Measurements from ENCODE around the gene GSTA3.
"Not testable (repeated sequence)": the region's sequence is repeated elsewhere in the genome, so short reads cannot be mapped to it uniquely, and the experiment has no call there.

Gene GSTA3

GRCh38 chr6:52925919-52926792 lies 16.7 kb upstream of the GSTA3 start:
- no peak overlapping the region for H3K4me3 ChIP-seq (ENCODE audit: low read depth, low read length)
- H3K9me3 ChIP-seq: no peaks in the 10 kb centered on the region
- no peaks in the 10 kb centered on the region for H3K27me3 ChIP-seq
- H3K36me3 ChIP-seq: no peaks in the 10 kb centered on the region
- no peak for DNase-seq
- peaks cover 21% of the 10 kb centered on the region for H3K4me1 ChIP-seq
- TF ChIP-seq CTCF (IDR thresholded peaks at IDR 0.05; ENCODE audit: low read depth, low read length): no peak

GRCh38 chr6:52925042-52925441 lies 15.5 kb upstream of the GSTA3 start:
- H3K27me3 ChIP-seq: no peaks in the 10 kb centered on the region
- H3K36me3 ChIP-seq: no peaks in the 10 kb centered on the region
- no peak for DNase-seq
- no peaks in the 10 kb centered on the region for H3K9me3 ChIP-seq
- no peak overlapping the region for H3K4me3 ChIP-seq (ENCODE audit: low read depth, low read length)
- TF ChIP-seq CTCF (IDR thresholded peaks at IDR 0.05; ENCODE audit: low read depth, low read length): no peak
- H3K4me1 ChIP-seq: peaks cover 18% of the 10 kb centered on the region

- H3K4me1 ChIP-seq; DNase-seq; H3K27me3 ChIP-seq; H3K9me3 ChIP-seq; H3K36me3 ChIP-seq; H3K4me3 ChIP-seq (ENCODE audit: low read depth, low read length): not testable (repeated sequence)
These were observed 14.2 kb upstream of the GSTA3 start for GRCh38 chr6:52923689-52924088.

- Histone ChIP-seq H3K4me3 (ENCODE audit: low read depth, low read length) (no peak overlapping the region), H3K36me3 (no peaks in the 10 kb centered on the region), H3K9me3 (no peaks in the 10 kb centered on the region), H3K27me3 (no peaks in the 10 kb centered on the region), H3K4me1 (peaks cover 4% of the 10 kb centered on the region)
- TF ChIP-seq CTCF (IDR thresholded peaks at IDR 0.05; ENCODE audit: low read depth, low read length): no peak
- no peak for DNase-seq
These were observed 12.7 kb upstream of the GSTA3 start for GRCh38 chr6:52922161-52922560.

GRCh38 chr6:52921743-52922142 lies 12.2 kb upstream of the GSTA3 start:
- no peaks in the 10 kb centered on the region for H3K9me3 ChIP-seq
- H3K27me3 ChIP-seq: no peaks in the 10 kb centered on the region
- no peak overlapping the region for H3K4me3 ChIP-seq (ENCODE audit: low read depth, low read length)
- TF ChIP-seq CTCF (IDR thresholded peaks at IDR 0.05; ENCODE audit: low read depth, low read length): no peak
- H3K4me1 ChIP-seq: peaks cover 4% of the 10 kb centered on the region
- no peaks in the 10 kb centered on the region for H3K36me3 ChIP-seq
- no peak for DNase-seq

GRCh38 chr6:52919511-52919910 lies 10.0 kb upstream of the GSTA3 start:
- DNase-seq; H3K4me3 ChIP-seq (ENCODE audit: low read depth, low read length); H3K9me3 ChIP-seq; H3K36me3 ChIP-seq; H3K27me3 ChIP-seq; H3K4me1 ChIP-seq: not testable (repeated sequence)

- not testable (repeated sequence) for H3K4me1 ChIP-seq; H3K4me3 ChIP-seq (ENCODE audit: low read depth, low read length); H3K36me3 ChIP-seq; DNase-seq; H3K27me3 ChIP-seq; H3K9me3 ChIP-seq
These were observed 9.3 kb upstream of the GSTA3 start for GRCh38 chr6:52918771-52919170.

- H3K4me1 ChIP-seq; H3K36me3 ChIP-seq; DNase-seq; H3K9me3 ChIP-seq; H3K27me3 ChIP-seq; H3K4me3 ChIP-seq (ENCODE audit: low read depth, low read length): not testable (repeated sequence)
These were observed 8.7 kb upstream of the GSTA3 start for GRCh38 chr6:52918027-52918686.
